ENCODE results near the gene PDE4A. TPM values are rescaled to one million over a fixed set of nuclear protein-coding genes. Genes with fewer than 3 reads are reported as not detected.
A peak's percentile ranks its signal among the peaks of the same experiment; 100 is the strongest.

Gene PDE4A
- total RNA-seq, 1 donor from 2014 or later: 20.0 TPM

DNA sequence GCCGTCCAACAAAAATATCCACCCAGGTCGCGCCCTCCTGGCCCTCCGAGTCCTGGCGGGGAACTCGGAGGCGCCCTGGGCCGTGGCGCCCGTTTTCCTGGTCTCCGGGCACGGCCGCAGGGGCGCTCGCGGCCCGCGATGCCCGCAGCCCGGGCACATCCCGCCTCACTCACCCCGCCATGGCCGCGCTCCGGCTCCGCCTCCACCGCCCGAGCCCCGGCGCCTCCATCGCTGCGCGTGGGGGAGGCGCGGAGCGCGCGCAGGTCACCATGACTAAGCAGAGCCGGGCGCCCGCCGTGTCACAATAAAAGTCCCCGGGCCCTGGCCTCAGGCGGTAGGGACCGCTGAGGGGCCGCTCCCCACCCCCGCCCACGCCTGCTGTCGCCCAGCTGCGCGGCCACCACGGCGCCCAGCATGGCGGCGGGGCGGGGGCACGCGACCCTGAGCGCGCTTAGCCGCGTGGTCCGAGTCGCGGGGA is 82.2 kb downstream of the PDE4A start:
- peak; percentile 95 for DNase-seq
- H3K9me3 ChIP-seq (replicated peaks): no peaks in the 10 kb centered on the region
- intact Hi-C loops (cut with micrococcal nuclease): no loop called here
- peaks cover 63% of the 10 kb centered on the region for H3K4me1 ChIP-seq
- no peaks in the 10 kb centered on the region for H3K27me3 ChIP-seq (ENCODE audit: low read depth)
- peaks cover 24% of the 10 kb centered on the region for H3K36me3 ChIP-seq
- H3K27ac ChIP-seq (replicated peaks): peak overlapping the region; percentile 99
- TF ChIP-seq, protein P1, sequence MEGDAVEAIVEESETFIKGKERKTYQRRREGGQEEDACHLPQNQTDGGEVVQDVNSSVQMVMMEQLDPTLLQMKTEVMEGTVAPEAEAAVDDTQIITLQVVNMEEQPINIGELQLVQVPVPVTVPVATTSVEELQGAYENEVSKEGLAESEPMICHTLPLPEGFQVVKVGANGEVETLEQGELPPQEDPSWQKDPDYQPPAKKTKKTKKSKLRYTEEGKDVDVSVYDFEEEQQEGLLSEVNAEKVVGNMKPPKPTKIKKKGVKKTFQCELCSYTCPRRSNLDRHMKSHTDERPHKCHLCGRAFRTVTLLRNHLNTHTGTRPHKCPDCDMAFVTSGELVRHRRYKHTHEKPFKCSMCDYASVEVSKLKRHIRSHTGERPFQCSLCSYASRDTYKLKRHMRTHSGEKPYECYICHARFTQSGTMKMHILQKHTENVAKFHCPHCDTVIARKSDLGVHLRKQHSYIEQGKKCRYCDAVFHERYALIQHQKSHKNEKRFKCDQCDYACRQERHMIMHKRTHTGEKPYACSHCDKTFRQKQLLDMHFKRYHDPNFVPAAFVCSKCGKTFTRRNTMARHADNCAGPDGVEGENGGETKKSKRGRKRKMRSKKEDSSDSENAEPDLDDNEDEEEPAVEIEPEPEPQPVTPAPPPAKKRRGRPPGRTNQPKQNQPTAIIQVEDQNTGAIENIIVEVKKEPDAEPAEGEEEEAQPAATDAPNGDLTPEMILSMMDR (IDR thresholded peaks at IDR 0.05; ENCODE audit: borderline replicate concordance): peak; percentile 12
- H3K4me3 ChIP-seq: peak overlapping the region; percentile 95

DNA sequence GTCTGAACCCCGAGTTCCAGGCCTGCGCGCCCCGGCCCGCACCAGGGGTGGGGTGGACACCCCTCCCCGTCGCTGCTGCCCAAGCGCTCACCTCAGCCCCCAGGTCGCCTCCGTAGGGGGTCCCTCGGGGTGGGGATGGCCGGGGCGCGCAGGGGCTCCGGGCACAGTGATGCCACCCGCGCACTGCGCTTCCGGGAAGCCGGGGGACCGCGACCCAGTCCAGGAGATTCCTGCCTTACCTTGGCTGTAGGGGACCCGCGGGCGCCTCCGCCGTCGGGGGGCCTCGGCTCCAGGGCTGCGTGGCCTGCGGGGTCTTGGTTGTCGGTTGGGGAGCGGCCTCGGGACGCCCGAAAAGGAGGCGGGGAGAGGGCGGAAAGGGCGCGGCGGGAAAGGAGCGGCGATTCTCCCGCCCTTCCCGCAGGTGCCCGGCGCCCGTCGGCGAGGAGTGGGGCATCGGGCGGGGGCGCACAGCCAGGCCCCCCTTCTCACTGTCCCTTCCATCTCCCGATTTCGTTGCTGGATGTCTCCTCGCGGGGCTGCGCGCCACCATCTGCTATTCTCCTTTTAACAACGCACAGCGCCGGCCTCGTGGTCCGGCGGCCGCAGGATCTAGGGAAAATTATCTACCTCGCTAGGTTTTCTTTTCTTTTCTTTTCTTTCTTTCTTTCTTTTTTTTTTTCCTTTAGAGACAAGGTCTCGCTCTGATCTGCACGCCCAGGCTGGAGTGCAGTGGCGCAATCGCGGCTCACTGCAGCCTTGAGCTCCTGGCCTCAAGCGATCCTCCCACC is 82.9 kb downstream of the PDE4A start, which contains the start of gene KEAP1:
KEAP1 (minus strand) TSS at position 355 of the 788 bp plus-strand sequence. CDS start 3,323 bp downstream, outside the sequence.
- peaks cover 19% of the 10 kb centered on the region for H3K36me3 ChIP-seq
- TF ChIP-seq, protein P1 (IDR thresholded peaks at IDR 0.05; ENCODE audit: borderline replicate concordance): no peak
- intact Hi-C loops (cut with micrococcal nuclease): no loop called here
- peak within 1 kb of the TSS; percentile 95 for H3K4me3 ChIP-seq
- peak; percentile 45 for DNase-seq
- peak within 1 kb of the TSS; percentile 99 for H3K27ac ChIP-seq (replicated peaks)
- H3K9me3 ChIP-seq (replicated peaks): no peaks in the 10 kb centered on the region
- H3K4me1 ChIP-seq: peaks cover 56% of the 10 kb centered on the region
- no peaks in the 10 kb centered on the region for H3K27me3 ChIP-seq (ENCODE audit: low read depth)

DNA sequence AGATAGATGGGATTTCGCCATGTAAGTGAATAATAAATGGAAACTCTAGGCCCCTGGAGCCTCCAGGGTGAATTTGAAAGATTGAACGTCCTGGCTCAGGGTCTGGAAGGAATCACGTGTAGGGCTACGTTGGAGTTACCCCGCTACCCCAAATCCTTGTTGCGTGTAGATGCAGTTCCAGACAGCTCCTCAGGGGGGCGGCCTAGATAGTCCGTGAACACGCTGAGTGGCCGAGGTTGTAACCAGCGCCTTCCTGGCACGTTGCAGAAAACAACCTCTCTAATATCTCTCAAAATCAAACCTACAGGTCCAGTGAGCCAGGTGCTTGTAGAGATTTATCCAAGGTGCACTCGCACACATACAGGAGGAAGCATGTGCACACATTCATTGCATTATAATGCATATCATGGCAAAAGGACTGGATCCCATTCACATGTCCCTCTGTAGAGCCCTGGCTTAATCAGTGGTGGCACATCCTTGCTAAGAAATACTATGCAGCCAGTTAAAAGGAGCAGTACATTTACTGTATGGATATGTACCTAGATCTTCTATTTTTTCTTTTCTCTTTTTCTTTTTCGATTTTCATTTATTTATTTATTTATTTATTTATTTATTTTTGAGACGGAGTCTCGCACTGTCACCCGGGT is 85.4 kb downstream of the PDE4A start:
- Histone ChIP-seq H3K27ac (replicated peaks) (no peak overlapping the region), H3K4me1 (peaks cover 39% of the 10 kb centered on the region), H3K36me3 (no peaks in the 10 kb centered on the region), H3K4me3 (no peak overlapping the region), H3K9me3 (replicated peaks) (no peaks in the 10 kb centered on the region), H3K27me3 (ENCODE audit: low read depth) (peaks cover 17% of the 10 kb centered on the region)
- TF ChIP-seq, protein P1 (IDR thresholded peaks at IDR 0.05; ENCODE audit: borderline replicate concordance): peak; percentile 86
- DNase-seq: peak; percentile 71
- intact Hi-C loops (cut with micrococcal nuclease): no loop called here

DNA sequence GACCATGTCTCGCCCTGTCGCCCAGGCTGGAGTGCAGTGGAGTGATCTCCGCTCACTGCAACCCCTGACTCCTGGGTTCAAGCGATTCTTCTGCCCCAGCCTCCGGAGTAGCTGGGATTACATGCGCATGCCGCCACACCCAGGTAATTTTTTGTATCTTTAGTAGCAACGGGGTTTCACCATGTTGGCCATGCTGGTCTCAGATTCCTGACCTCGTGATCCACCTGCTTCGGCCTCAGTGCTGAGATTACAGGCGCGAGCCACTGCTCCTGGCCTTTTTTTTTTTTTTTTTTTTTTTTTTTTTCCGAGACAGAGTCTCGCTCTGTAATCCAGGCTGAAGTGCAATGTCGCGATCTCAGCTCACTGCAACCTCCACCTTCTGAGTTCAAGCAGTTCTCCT is 87.7 kb downstream of the PDE4A start:
- Histone ChIP-seq H3K36me3 (no peaks in the 10 kb centered on the region), H3K9me3 (replicated peaks) (no peaks in the 10 kb centered on the region), H3K4me3 (no peak overlapping the region), H3K27me3 (ENCODE audit: low read depth) (peaks cover 40% of the 10 kb centered on the region), H3K27ac (replicated peaks) (no peak overlapping the region), H3K4me1 (peaks cover 19% of the 10 kb centered on the region)
- intact Hi-C loops (cut with micrococcal nuclease): no loop called here
- no peak for DNase-seq
- TF ChIP-seq, protein P1 (IDR thresholded peaks at IDR 0.05; ENCODE audit: borderline replicate concordance): no peak

DNA sequence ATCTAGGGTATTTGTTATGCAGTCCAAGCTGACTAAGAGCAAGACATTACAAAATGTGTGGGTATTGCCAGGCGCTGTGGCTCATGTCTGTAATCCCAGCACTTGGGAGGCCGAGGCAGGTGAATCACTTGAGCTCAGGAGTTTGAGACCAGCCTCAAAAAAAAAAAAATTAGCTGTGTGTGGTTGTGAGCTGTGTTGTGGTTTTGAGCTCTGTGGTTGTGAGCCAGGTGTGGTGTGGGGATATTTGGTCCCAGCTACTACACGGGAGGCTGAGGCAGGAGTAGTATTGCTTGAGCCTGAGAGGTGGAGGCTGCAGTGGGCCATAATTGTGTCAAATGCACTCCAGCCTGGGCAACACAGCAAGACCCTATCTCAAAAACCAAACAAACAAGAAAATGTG is 88.4 kb downstream of the PDE4A start:
- Histone ChIP-seq H3K36me3 (no peaks in the 10 kb centered on the region), H3K4me1 (peaks cover 12% of the 10 kb centered on the region), H3K27me3 (ENCODE audit: low read depth) (peaks cover 47% of the 10 kb centered on the region), H3K27ac (replicated peaks) (no peak overlapping the region), H3K4me3 (no peak overlapping the region), H3K9me3 (replicated peaks) (no peaks in the 10 kb centered on the region)
- TF ChIP-seq, protein P1 (IDR thresholded peaks at IDR 0.05; ENCODE audit: borderline replicate concordance): no peak
- intact Hi-C loops (cut with micrococcal nuclease): no loop called here
- no peak for DNase-seq
